K562 (cell line): ENCODE measurements around the gene OGN. TPM values are rescaled to one million over a fixed set of nuclear protein-coding genes. Genes with fewer than 3 reads are reported as not detected.

ENCODE experiments used
- ATAC-seq: fragments of 200-7000 bp; cut with Tn5 transposase; 3 replicates; pipeline ENCODE4 v1.9.1; 2020; ENCODE audit warnings: moderate library complexity
- BruUV-seq: library from RNA; stranded (reverse); fragments of 400-500 nt; replicated peaks from 2 replicates; lab custom pipeline; 2021; lab: Mats Ljungman, UMichigan
- CTCF ChIA-PET: fragments of 300-600 bp; formaldehyde crosslinking; extraction: SDS; loops from one replicate; lab custom pipeline; 2021; ENCODE audit warnings: low intra/inter-chr PET ratio; lab: Yijun Ruan, JAX
- POLR2A ChIA-PET: fragments of 300-600, 350-650 bp; sonication (Branson Sonifier 250); formaldehyde crosslinking; extraction: SDS; loops from one replicate; lab custom pipeline; 2021; ENCODE audit warnings: antibody characterized with exemption, inconsistent platforms; lab: Yijun Ruan, JAX
- DNase-seq, 4 experiments: peaks; one replicate each; pipeline versions ENCODE4 v3.0.0 to v3.0.0-alpha.2; 2011 to 2018; ENCODE audit warnings: low spot score in 3 of 4, mixed read lengths in 3 of 4; ENCODE audit errors: extremely low read depth in 1 of 4
- FAIRE-seq: peaks from 2 replicates; lab custom pipeline; 2011; peaks lifted over from hg19 to GRCh38; lab: Jason Lieb, UNC
- H2AFZ ChIP-seq: 2 replicates; pipeline ENCODE4 v1.6.0; 2011; ENCODE audit warnings: low read depth, low read length, control low read depth, inconsistent platforms
- H3K27ac ChIP-seq: fragments of 200-600 bp; 3 replicates; pipeline ENCODE4 v1.8.0; 2011; ENCODE audit warnings: low read depth, mild to moderate bottlenecking, control low read depth, inconsistent platforms, low read length, moderate library complexity, mixed read lengths; ENCODE audit errors: extremely low read depth
- H3K27me3 ChIP-seq, 2 experiments: fragments of 300-600 bp in 1 of 2; 2 replicates in 1 of 2; 3 replicates in 1 of 2; pipeline versions ENCODE4 v1.6.0 to v1.8.0; 2011; ENCODE audit warnings: inconsistent platforms in 2 of 2, low read length in 2 of 2, mild to moderate bottlenecking in 1 of 2, mixed read lengths in 1 of 2, moderate library complexity in 1 of 2; ENCODE audit not compliant: control insufficient read depth in 2 of 2, insufficient read depth in 2 of 2
- H3K36me3 ChIP-seq: fragments of 300-600 bp; 3 replicates; pipeline ENCODE4 v1.8.0; 2011; ENCODE audit warnings: mild to moderate bottlenecking, low read length, inconsistent platforms; ENCODE audit not compliant: control insufficient read depth, insufficient read depth
- H3K4me1 ChIP-seq, 2 experiments: fragments of 200-600 bp in 1 of 2; replicated peaks in 1 of 2; 2 replicates in 1 of 2; 3 replicates in 1 of 2; pipeline versions ENCODE4 v1.5.1 to v1.8.0; 2011; ENCODE audit warnings: inconsistent platforms in 2 of 2, low read length in 2 of 2, mild to moderate bottlenecking in 1 of 2, mixed read lengths in 1 of 2, moderate library complexity in 1 of 2; ENCODE audit not compliant: control insufficient read depth in 2 of 2, insufficient read depth in 2 of 2
- H3K4me2 ChIP-seq: 2 replicates; pipeline ENCODE4 v1.6.1; 2011; ENCODE audit warnings: low read length, control low read depth, inconsistent platforms, mixed read lengths; ENCODE audit not compliant: insufficient read depth
- H3K4me3 ChIP-seq: fragments of 200-600 bp; sonication (generic), shearing (Covaris generic); 2 replicates; pipeline ENCODE4 v1.5.1; 2016; ENCODE audit warnings: control low read depth, inconsistent platforms
- H3K79me2 ChIP-seq: fragments of 200-600 bp; 3 replicates; pipeline ENCODE4 v1.8.0; 2011; ENCODE audit warnings: low read length, inconsistent platforms; ENCODE audit not compliant: control insufficient read depth, insufficient read depth
- H3K9ac ChIP-seq, 2 experiments: 2 replicates each; pipeline versions ENCODE4 v1.6.0 to v1.6.1; 2011; ENCODE audit warnings: low read depth in 2 of 2, low read length in 2 of 2, control low read depth in 1 of 2, inconsistent platforms in 1 of 2, mild to moderate bottlenecking in 1 of 2, mixed read lengths in 1 of 2; ENCODE audit not compliant: insufficient read depth in 1 of 2
- H3K9me1 ChIP-seq: one replicate; pipeline ENCODE4 v1.6.0; 2011; ENCODE audit warnings: inconsistent platforms, mild to moderate bottlenecking, low read length, moderate library complexity; ENCODE audit not compliant: control insufficient read depth, insufficient read depth
- H3K9me3 ChIP-seq: replicated peaks from 2 replicates; pipeline ENCODE4 v1.5.1; 2011; ENCODE audit warnings: low read depth, low read length, inconsistent platforms; ENCODE audit not compliant: control insufficient read depth, insufficient read depth
- H4K20me1 ChIP-seq: replicated peaks from 2 replicates; pipeline ENCODE4 v1.6.1; 2011; ENCODE audit warnings: low read length, inconsistent platforms, mixed read lengths; ENCODE audit not compliant: control insufficient read depth, insufficient read depth
- HMG20B ChIP-seq: fragments of 250-450 bp; sonication (Bioruptor Pico); IDR thresholded peaks from 2 replicates; pipeline ENCODE4 v1.5.0; 2021; ENCODE audit warnings: mild to moderate bottlenecking
- MXI1 ChIP-seq: IDR thresholded peaks from 2 replicates; pipeline ENCODE4 v1.6.1; 2011; ENCODE audit warnings: low read depth, mild to moderate bottlenecking, improper control_type of control experiment, low read length
- NFRKB ChIP-seq: fragments of 450-650 bp; IDR thresholded peaks from 2 replicates; pipeline ENCODE4 v1.6.1; 2016; ENCODE audit warnings: low read depth
- SPI1 ChIP-seq: IDR thresholded peaks from 2 replicates; pipeline ENCODE4 v1.6.1; 2011; ENCODE audit warnings: low read depth, low read length, control low read depth, borderline replicate concordance
- ZBTB17 ChIP-seq: fragments of 450-650 bp; formaldehyde crosslinking; IDR thresholded peaks from 2 replicates; pipeline ENCODE4 v1.4.0; 2020; ENCODE audit warnings: mild to moderate bottlenecking
- ZFP30 ChIP-seq: fragments of 250-450 bp; sonication (Bioruptor Pico); IDR thresholded peaks from 2 replicates; pipeline ENCODE4 v1.8.0; 2022; ENCODE audit warnings: moderate library complexity, mild to moderate bottlenecking, inconsistent platforms, borderline replicate concordance
- ZNF384 ChIP-seq: IDR thresholded peaks from 2 replicates; pipeline ENCODE4 v1.6.1; 2012; ENCODE audit warnings: low read depth, low read length, improper control_type of control experiment
- ZNF830 ChIP-seq: fragments of 250-450 bp; sonication (Bioruptor Pico); IDR thresholded peaks from 2 replicates; pipeline ENCODE4 v1.5.0; 2021; ENCODE audit warnings: mild to moderate bottlenecking
- WGBS: fragments of 100-300 bp; shearing (Covaris generic); methylation state at CpG from one replicate; pipeline ENCODE4 v1.1.6; 2016; ENCODE audit warnings: low coverage, mixed read lengths; ENCODE audit not compliant: insufficient coverage; ENCODE audit errors: missing lambda C conversion rate; 5-methylcytosine and 5-hydroxymethylcytosine counted together
- in situ Hi-C: fragments of 300-500 bp; cut with MboI; formaldehyde crosslinking; loops from 4 replicates; pipeline ENCODE4 v1.15.0; 2018; ENCODE audit warnings: inconsistent platforms, mixed read lengths
- intact Hi-C: fragments of 100-400 bp; cut with micrococcal nuclease; formaldehyde crosslinking; loops from 2 replicates; pipeline ENCODE4 v1.14.2; 2022
- polyA plus RNA-seq, 8 experiments: library from polyadenylated mRNA; depleted of rRNA in 4 of 8; stranded (reverse) in 5 of 8; unstranded in 3 of 8; fragments of >200 nt; fragmentation: Nextera tagmentation in 2 of 8; fragmentation: Illumina TruSeq in 1 of 8; extraction: Ambion mirVana in 2 of 8; extraction: Trizol in 1 of 8; gene quantifications; 2 replicates each; pipeline versions ENCODE4 v1.2.1 to v1.2.3, GENCODE V29; 2011 to 2014; ENCODE audit warnings: inconsistent platforms in 1 of 8, missing spikeins in 1 of 8
- total RNA-seq, 7 experiments: library from RNA; depleted of rRNA in 6 of 7; stranded (reverse); fragments of >200 nt in 6 of 7; fragmentation: Illumina TruSeq in 2 of 7; extraction: Trizol in 2 of 7; gene quantifications; 2 replicates each; pipeline versions ENCODE4 v1.2.1 to v1.2.3, GENCODE V29; 2011 to 2021; ENCODE audit warnings: low replicate concordance in 1 of 7
- TF ChIP-seq, protein P1 (sequence below): sonication (generic); formaldehyde crosslinking; IDR thresholded peaks from 2 replicates; pipeline ENCODE4 v1.8.1; 2022; ENCODE audit warnings: missing genetic modification reagents
- TF ChIP-seq, protein P2 (sequence below), 2 experiments: IDR thresholded peaks; 2 replicates each; pipeline ENCODE4 v1.6.1; 2011; ENCODE audit warnings: borderline replicate concordance in 1 of 2, control low read depth in 1 of 2, low read depth in 1 of 2, low read length in 1 of 2, mild to moderate bottlenecking in 1 of 2, mixed read lengths in 1 of 2, moderate library complexity in 1 of 2; ENCODE audit not compliant: insufficient read depth in 1 of 2, insufficient read length in 1 of 2, poor library complexity in 1 of 2, severe bottlenecking in 1 of 2; ENCODE audit errors: extremely low read depth in 1 of 2
- TF ChIP-seq, protein P3 (sequence below): fragments of 450-650 bp; IDR thresholded peaks from 2 replicates; pipeline ENCODE4 v1.7.1; 2018; ENCODE audit warnings: mild to moderate bottlenecking, low read depth; ENCODE audit not compliant: partially characterized antibody

OGN gene
- total and polyA plus RNA-seq, 9 of the 15 experiments (the other 6 are each of a cell fraction or from before 2014, with no cell fraction given) = 0.07 to 0.17 TPM; not detected in 7

DNA sequence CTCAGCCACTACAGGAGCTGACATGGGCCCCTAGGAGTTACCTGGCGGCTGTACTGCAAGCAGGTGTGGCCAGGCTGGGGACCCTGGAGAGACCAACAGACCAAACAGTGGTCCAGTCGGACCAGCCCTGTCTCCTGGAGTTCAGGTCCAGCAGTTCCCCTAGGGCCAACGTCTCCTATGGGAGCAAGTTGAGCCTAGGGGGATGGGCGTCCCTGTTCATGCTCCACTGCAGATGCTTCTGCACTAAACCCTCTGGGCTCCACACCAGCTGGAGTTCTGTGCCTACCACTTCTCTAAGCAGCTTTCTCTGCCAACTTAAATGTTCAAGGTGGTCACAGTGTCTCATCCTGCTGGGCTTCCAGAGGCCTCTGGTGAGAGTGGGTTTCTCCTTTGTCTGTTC lies 40.5 kb upstream of the OGN start:
- Histone ChIP-seq H3K27ac (no peak overlapping the region), H3K4me3 (no peak overlapping the region), H2AFZ (no peak overlapping the region), H3K9me1 (no peaks in the 10 kb centered on the region), H3K79me2 (no peaks in the 10 kb centered on the region), H4K20me1 (no peaks in the 10 kb centered on the region), H3K4me1 (no peaks in the 10 kb centered on the region), H3K9me3 (no peaks in the 10 kb centered on the region), H3K36me3 (no peaks in the 10 kb centered on the region), H3K4me2 (no peak overlapping the region), H3K27me3 (no peaks in the 10 kb centered on the region), H3K9ac (no peak overlapping the region; a peak in 1 of 4 replicates)
- WGBS = 9% methylated on average over 4 of the region's 4 CpGs
- no peak for FAIRE-seq
- BruUV-seq = no TSS peak
- CTCF ChIA-PET = no interaction called here
- TF ChIP-seq, protein P1, sequence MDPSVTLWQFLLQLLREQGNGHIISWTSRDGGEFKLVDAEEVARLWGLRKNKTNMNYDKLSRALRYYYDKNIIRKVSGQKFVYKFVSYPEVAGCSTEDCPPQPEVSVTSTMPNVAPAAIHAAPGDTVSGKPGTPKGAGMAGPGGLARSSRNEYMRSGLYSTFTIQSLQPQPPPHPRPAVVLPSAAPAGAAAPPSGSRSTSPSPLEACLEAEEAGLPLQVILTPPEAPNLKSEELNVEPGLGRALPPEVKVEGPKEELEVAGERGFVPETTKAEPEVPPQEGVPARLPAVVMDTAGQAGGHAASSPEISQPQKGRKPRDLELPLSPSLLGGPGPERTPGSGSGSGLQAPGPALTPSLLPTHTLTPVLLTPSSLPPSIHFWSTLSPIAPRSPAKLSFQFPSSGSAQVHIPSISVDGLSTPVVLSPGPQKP = no peak
- TF ChIP-seq NFRKB = no peak
- no peak for TF ChIP-seq ZNF384
- intact Hi-C loops (no loop called here), in situ Hi-C loops (no loop called here)
- POLR2A ChIA-PET = interaction anchor here (0.8 kb wide), 1 partner anchor 17 kb away, joined by 4 read pairs; no protein-coding TSS in a partner anchor
- no peak for DNase-seq
- no peak for ATAC-seq

DNA sequence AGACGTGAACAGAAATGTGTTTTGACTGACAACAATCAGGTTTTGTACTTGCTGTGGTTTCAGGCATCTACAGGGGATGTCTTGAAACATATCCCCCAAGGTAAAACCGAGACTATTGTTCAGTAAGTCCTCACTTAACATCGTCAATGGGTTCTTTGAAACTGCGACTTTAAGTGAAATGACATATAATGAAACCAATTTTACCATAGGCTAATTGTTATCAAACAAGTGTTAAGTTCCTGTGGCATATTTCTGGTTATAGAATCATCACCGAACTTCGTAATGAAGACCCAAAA lies 36.3 kb upstream of the OGN start:
- DNase-seq (no peak), ATAC-seq (no peak), FAIRE-seq (no peak)
- Histone ChIP-seq H3K4me3 (no peak overlapping the region), H3K9me1 (no peaks in the 10 kb centered on the region), H3K9me3 (no peaks in the 10 kb centered on the region), H3K27me3 (no peaks in the 10 kb centered on the region), H3K79me2 (no peaks in the 10 kb centered on the region), H3K4me2 (no peak overlapping the region), H3K27ac (no peak overlapping the region), H3K9ac (no peak overlapping the region), H3K36me3 (no peaks in the 10 kb centered on the region), H4K20me1 (no peaks in the 10 kb centered on the region), H3K4me1 (no peaks in the 10 kb centered on the region), H2AFZ (no peak overlapping the region)
- in situ Hi-C loops = no loop called here
- ChIA-PET CTCF (interaction anchor here (1.2 kb wide), 1 partner anchor 98 kb away, joined by 6 read pairs; no protein-coding TSS in a partner anchor), POLR2A (interaction anchor here (0.6 kb wide), 1 partner anchor 119 kb away, joined by 3 read pairs; no protein-coding TSS in a partner anchor)
- BruUV-seq = no TSS peak
- WGBS = 65% methylated on average over 6 of the region's 6 CpGs
- intact Hi-C loops = no loop called here
- TF ChIP-seq SPI1 (no peak), ZBTB17 (CRISPR knock-in tag) (no peak), MXI1 (no peak), ZFP30 (no peak), HMG20B (CRISPR knock-in tag) (no peak), ZNF830 (CRISPR knock-in tag) (no peak)
- TF ChIP-seq, protein P2, sequence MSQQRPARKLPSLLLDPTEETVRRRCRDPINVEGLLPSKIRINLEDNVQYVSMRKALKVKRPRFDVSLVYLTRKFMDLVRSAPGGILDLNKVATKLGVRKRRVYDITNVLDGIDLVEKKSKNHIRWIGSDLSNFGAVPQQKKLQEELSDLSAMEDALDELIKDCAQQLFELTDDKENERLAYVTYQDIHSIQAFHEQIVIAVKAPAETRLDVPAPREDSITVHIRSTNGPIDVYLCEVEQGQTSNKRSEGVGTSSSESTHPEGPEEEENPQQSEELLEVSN (IDR thresholded peaks at IDR 0.05; ENCODE audit: borderline replicate concordance in 1 of 2, extremely low read depth in 1 of 2, insufficient read depth in 1 of 2, insufficient read length in 1 of 2, low read depth in 1 of 2, low read length in 1 of 2, poor library complexity in 1 of 2, severe bottlenecking in 1 of 2) = no peak
- TF ChIP-seq, protein P3, sequence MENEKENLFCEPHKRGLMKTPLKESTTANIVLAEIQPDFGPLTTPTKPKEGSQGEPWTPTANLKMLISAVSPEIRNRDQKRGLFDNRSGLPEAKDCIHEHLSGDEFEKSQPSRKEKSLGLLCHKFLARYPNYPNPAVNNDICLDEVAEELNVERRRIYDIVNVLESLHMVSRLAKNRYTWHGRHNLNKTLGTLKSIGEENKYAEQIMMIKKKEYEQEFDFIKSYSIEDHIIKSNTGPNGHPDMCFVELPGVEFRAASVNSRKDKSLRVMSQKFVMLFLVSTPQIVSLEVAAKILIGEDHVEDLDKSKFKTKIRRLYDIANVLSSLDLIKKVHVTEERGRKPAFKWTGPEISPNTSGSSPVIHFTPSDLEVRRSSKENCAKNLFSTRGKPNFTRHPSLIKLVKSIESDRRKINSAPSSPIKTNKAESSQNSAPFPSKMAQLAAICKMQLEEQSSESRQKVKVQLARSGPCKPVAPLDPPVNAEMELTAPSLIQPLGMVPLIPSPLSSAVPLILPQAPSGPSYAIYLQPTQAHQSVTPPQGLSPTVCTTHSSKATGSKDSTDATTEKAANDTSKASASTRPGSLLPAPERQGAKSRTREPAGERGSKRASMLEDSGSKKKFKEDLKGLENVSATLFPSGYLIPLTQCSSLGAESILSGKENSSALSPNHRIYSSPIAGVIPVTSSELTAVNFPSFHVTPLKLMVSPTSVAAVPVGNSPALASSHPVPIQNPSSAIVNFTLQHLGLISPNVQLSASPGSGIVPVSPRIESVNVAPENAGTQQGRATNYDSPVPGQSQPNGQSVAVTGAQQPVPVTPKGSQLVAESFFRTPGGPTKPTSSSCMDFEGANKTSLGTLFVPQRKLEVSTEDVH = no peak
